ENCODE measurements around the gene COX20. TPM values are rescaled to one million over a fixed set of nuclear protein-coding genes. Genes with fewer than 3 reads are reported as not detected.
"Not testable (repeated sequence)": the region's sequence is repeated elsewhere in the genome, so short reads cannot be mapped to it uniquely, and the experiment has no call there.

Gene COX20
- total RNA-seq, 2 experiments from 2014 or later: 14.5 to 16.8 TPM

- Mint-ChIP-seq H3K27ac (no peak overlapping the region), H3K9me3 (no peaks in the 10 kb centered on the region), H3K36me3 (ENCODE audit: low read depth) (no peaks in the 10 kb centered on the region), H3K27me3 (no peaks in the 10 kb centered on the region), H3K4me1 (ENCODE audit: low read depth) (no peaks in the 10 kb centered on the region), H3K4me3 (no peak overlapping the region)
- ATAC-seq (ENCODE audit: poor library complexity): no peak
- intact Hi-C loops (cut with DNase I, micrococcal nuclease): no loop called here
- Histone ChIP-seq H3K27me3 (ENCODE audit: control insufficient read depth in 1 of 2, insufficient read depth in 2 of 2, low read length in 2 of 2) (no peaks in the 10 kb centered on the region), H3K4me3 (ENCODE audit: low read length) (no peak overlapping the region), H3K27ac (ENCODE audit: low read depth in 1 of 2, low read length in 2 of 2) (no peak overlapping the region), H3K9me3 (ENCODE audit: control insufficient read depth in 1 of 2, insufficient read depth in 1 of 2, low read length in 2 of 2) (no peaks in the 10 kb centered on the region), H3K36me3 (ENCODE audit: insufficient read depth, low read length) (no peaks in the 10 kb centered on the region), H3K4me1 (ENCODE audit: insufficient read depth, low read length) (no peaks in the 10 kb centered on the region)
- no peak for TF ChIP-seq CTCF (IDR thresholded peaks at IDR 0.05)
- no peak for DNase-seq
- ChIA-PET CTCF (interaction anchor here (0.9 to 1.1 kb wide), 2 partner anchors 22 to 220 kb away, joined by 3 read pairs; no protein-coding TSS in a partner anchor), POLR2A (interaction anchor here (2.4 kb wide), 1 partner anchor 11 kb away, joined by 7 read pairs; no protein-coding TSS in a partner anchor)
These were observed 12.6 kb upstream of the COX20 start for GRCh38 chr1:244822878-244823277.

- Mint-ChIP-seq H3K9me3 (no peaks in the 10 kb centered on the region), H3K36me3 (ENCODE audit: low read depth) (no peaks in the 10 kb centered on the region), H3K4me1 (ENCODE audit: low read depth) (no peaks in the 10 kb centered on the region), H3K27ac (no peak overlapping the region), H3K27me3 (no peaks in the 10 kb centered on the region), H3K4me3 (no peak overlapping the region)
- H3K4me1 ChIP-seq (ENCODE audit: insufficient read depth, low read length): no peaks in the 10 kb centered on the region
- H3K27me3 ChIP-seq (ENCODE audit: control insufficient read depth in 1 of 2, insufficient read depth in 2 of 2, low read length in 2 of 2): no peaks in the 10 kb centered on the region
- ChIA-PET CTCF (no interaction called here), POLR2A (no interaction called here)
- no peak for TF ChIP-seq CTCF (IDR thresholded peaks at IDR 0.05)
- ATAC-seq (ENCODE audit: poor library complexity) (no peak), DNase-seq (no peak)
- no peaks in the 10 kb centered on the region for H3K36me3 ChIP-seq (ENCODE audit: insufficient read depth, low read length)
- H3K4me3 ChIP-seq (ENCODE audit: low read length): no peak overlapping the region
- no peak overlapping the region for H3K27ac ChIP-seq (ENCODE audit: low read depth in 1 of 2, low read length in 2 of 2)
- no peaks in the 10 kb centered on the region for H3K9me3 ChIP-seq (ENCODE audit: control insufficient read depth in 1 of 2, insufficient read depth in 1 of 2, low read length in 2 of 2)
- intact Hi-C loops (cut with DNase I, micrococcal nuclease): no loop called here
These were observed 8.7 kb upstream of the COX20 start for GRCh38 chr1:244826712-244827111.

GRCh38 chr1:244830639-244831038, 4.8 kb upstream of the COX20 start:
- CTCF ChIA-PET: interaction anchor here (1.2 to 1.5 kb wide), 3 partner anchors 34 to 212 kb away, joined by 3 to 4 read pairs (median 4); partner anchors contain the start of gene HNRNPU
- no peak overlapping the region for H3K27ac Mint-ChIP-seq

GRCh38 chr1:244833260-244833659, 2.2 kb upstream of the COX20 start:
- not testable (repeated sequence) for H3K4me3 Mint-ChIP-seq; H3K9me3 ChIP-seq (ENCODE audit: control insufficient read depth in 1 of 2, insufficient read depth in 1 of 2, low read length in 2 of 2); H3K36me3 ChIP-seq (ENCODE audit: insufficient read depth, low read length); DNase-seq; H3K9me3 Mint-ChIP-seq; H3K27me3 ChIP-seq (ENCODE audit: control insufficient read depth in 1 of 2, insufficient read depth in 2 of 2, low read length in 2 of 2); ATAC-seq (ENCODE audit: poor library complexity); H3K27me3 Mint-ChIP-seq
- Mint-ChIP-seq H3K27ac (peak overlapping the region; percentile 99), H3K36me3 (ENCODE audit: low read depth) (peaks cover 29% of the 10 kb centered on the region), H3K4me1 (ENCODE audit: low read depth) (peaks cover 31% of the 10 kb centered on the region)
- intact Hi-C loops (cut with DNase I, micrococcal nuclease): loop anchor here (5.0 to 10.0 kb wide), 4 partner anchors 371 to 1578 kb away; partner anchors contain the start of genes ADSS2 (in 1 of the 2), CATSPERE (in 1 of the 2), CEP170 (in 1 of the 2) and SDCCAG8 (in 1 of the 2)
- Histone ChIP-seq H3K27ac (ENCODE audit: low read depth in 1 of 2, low read length in 2 of 2) (peak overlapping the region; percentile 97 to 98), H3K4me3 (ENCODE audit: low read length) (peak overlapping the region; percentile 87), H3K4me1 (ENCODE audit: insufficient read depth, low read length) (peaks cover 11% of the 10 kb centered on the region)
- CTCF ChIA-PET: interaction anchor here (1.1 to 5.9 kb wide), 5 partner anchors 26 to 209 kb away, joined by 3 to 63 read pairs (median 12); partner anchors contain the start of gene HNRNPU
- POLR2A ChIA-PET: interaction anchor here (1.3 to 16.6 kb wide), 10 partner anchors 9 to 1578 kb away, joined by 3 to 1262 read pairs (median 20); partner anchors contain the start of genes CEP170, DESI2, HNRNPU and SDCCAG8

More at GRCh38 chr1:244830639-244831038, 4.8 kb upstream of the COX20 start:
- no peak overlapping the region for H3K4me3 ChIP-seq (ENCODE audit: low read length)
- no peaks in the 10 kb centered on the region for H3K9me3 ChIP-seq (ENCODE audit: control insufficient read depth in 1 of 2, insufficient read depth in 1 of 2, low read length in 2 of 2)
- Mint-ChIP-seq H3K9me3 (no peaks in the 10 kb centered on the region), H3K4me3 (no peak overlapping the region), H3K36me3 (ENCODE audit: low read depth) (peaks cover 13% of the 10 kb centered on the region), H3K27me3 (no peaks in the 10 kb centered on the region), H3K4me1 (ENCODE audit: low read depth) (peaks cover 5% of the 10 kb centered on the region)
- DNase-seq: no peak
- no peak for TF ChIP-seq CTCF (IDR thresholded peaks at IDR 0.05)
- POLR2A ChIA-PET: interaction anchor here (1.1 to 3.5 kb wide), 2 partner anchors 9 to 33 kb away, joined by 3 to 22 read pairs; partner anchors contain the start of gene HNRNPU
- H3K27ac ChIP-seq (ENCODE audit: low read depth in 1 of 2, low read length in 2 of 2): no peak overlapping the region
- H3K4me1 ChIP-seq (ENCODE audit: insufficient read depth, low read length): peaks cover 5% of the 10 kb centered on the region
- no peaks in the 10 kb centered on the region for H3K27me3 ChIP-seq (ENCODE audit: control insufficient read depth in 1 of 2, insufficient read depth in 2 of 2, low read length in 2 of 2)
- intact Hi-C loops (cut with DNase I, micrococcal nuclease): loop anchor here (2.0 to 10.0 kb wide), 5 partner anchors 28 to 1576 kb away; partner anchors contain the start of genes ADSS2 (in 1 of the 2), CATSPERE (in 1 of the 2), CEP170 (in 1 of the 2) and SDCCAG8 (in 1 of the 2)
- ATAC-seq (ENCODE audit: poor library complexity): no peak
- H3K36me3 ChIP-seq (ENCODE audit: insufficient read depth, low read length): no peaks in the 10 kb centered on the region
